HEK293T (cell line): Measurements from ENCODE around the gene DDX10.

Experiments used
- CTCF ChIA-PET: fragments of 350-600 bp; formaldehyde crosslinking; extraction: SDS; loops from one replicate; lab custom pipeline; 2021; ENCODE audit warnings: antibody characterized with exemption, inconsistent platforms; lab: Yijun Ruan, JAX
- POLR2A ChIA-PET: fragments of 350-600 bp; formaldehyde crosslinking; extraction: SDS; loops from one replicate; lab custom pipeline; 2020; ENCODE audit warnings: antibody characterized with exemption, inconsistent platforms; lab: Yijun Ruan, JAX
- DNase-seq: peaks from one replicate; pipeline ENCODE4 v3.0.0; 2012; ENCODE audit warnings: mixed read lengths; ENCODE audit errors: extremely low spot score
- ARNT ChIP-seq: fragments of 450-650 bp; IDR thresholded peaks from 2 replicates; pipeline ENCODE4 v1.6.1; 2017; ENCODE audit warnings: mild to moderate bottlenecking
- BHLHE40 ChIP-seq: fragments of 450-650 bp; IDR thresholded peaks from 2 replicates; pipeline ENCODE4 v1.6.1; 2016; ENCODE audit warnings: mild to moderate bottlenecking, moderate library complexity, borderline replicate concordance
- CTBP1 ChIP-seq: fragments of 450-650 bp; IDR thresholded peaks from 2 replicates; pipeline ENCODE4 v1.6.1; 2016; ENCODE audit warnings: borderline replicate concordance
- ELF4 ChIP-seq: fragments of 450-650 bp; IDR thresholded peaks from 2 replicates; pipeline ENCODE4 v1.6.1; 2017; ENCODE audit warnings: antibody characterized with exemption
- FOXA1 ChIP-seq: fragments of 450-650 bp; IDR thresholded peaks from 2 replicates; pipeline ENCODE4 v1.6.1; 2016; ENCODE audit warnings: mild to moderate bottlenecking
- FOXK2 ChIP-seq: fragments of 450-650 bp; IDR thresholded peaks from 2 replicates; pipeline ENCODE4 v1.6.1; 2016; ENCODE audit warnings: mild to moderate bottlenecking
- FOXM1 ChIP-seq: fragments of 450-650 bp; IDR thresholded peaks from 2 replicates; pipeline ENCODE4 v1.6.1; 2017; ENCODE audit warnings: mild to moderate bottlenecking, borderline replicate concordance
- HDGF ChIP-seq: fragments of 450-650 bp; IDR thresholded peaks from 2 replicates; pipeline ENCODE4 v1.6.1; 2017; ENCODE audit warnings: antibody characterized with exemption, borderline replicate concordance
- L3MBTL2 ChIP-seq: fragments of 450-650 bp; conservative IDR thresholded peaks from 2 replicates; pipeline ENCODE4 v1.6.1; 2016; ENCODE audit warnings: mild to moderate bottlenecking
- LEF1 ChIP-seq: fragments of 450-650 bp; IDR thresholded peaks from 2 replicates; pipeline ENCODE4 v1.6.1; 2017; ENCODE audit warnings: mild to moderate bottlenecking, borderline replicate concordance
- NFRKB ChIP-seq: fragments of 450-650 bp; IDR thresholded peaks from 2 replicates; pipeline ENCODE4 v1.6.1; 2016; ENCODE audit warnings: mild to moderate bottlenecking, moderate library complexity
- PKNOX1 ChIP-seq: fragments of 450-650 bp; IDR thresholded peaks from 2 replicates; pipeline ENCODE4 v1.6.1; 2016
- SP1 ChIP-seq: fragments of 450-650 bp; IDR thresholded peaks from 2 replicates; pipeline ENCODE4 v1.6.1; 2017
- SUZ12 ChIP-seq: fragments of 450-650 bp; IDR thresholded peaks from 2 replicates; pipeline ENCODE4 v1.6.1; 2016; ENCODE audit warnings: mild to moderate bottlenecking
- TARDBP ChIP-seq: fragments of 450-650 bp; IDR thresholded peaks from 2 replicates; pipeline ENCODE4 v1.6.1; 2016
- ZNF384 ChIP-seq: fragments of 450-650 bp; IDR thresholded peaks from 2 replicates; pipeline ENCODE4 v1.6.1; 2016

DDX10 gene

GRCh38 chr11:108624196-108624925, 40.5 kb upstream of the DDX10 start:
- CTCF ChIA-PET: no interaction called here
- DNase-seq: no peak
- POLR2A ChIA-PET: no interaction called here
- TF ChIP-seq HDGF (no peak), NFRKB (no peak), SUZ12 (no peak), BHLHE40 (no peak), SP1 (no peak), FOXA1 (no peak), FOXK2 (no peak), FOXM1 (no peak), L3MBTL2 (no peak), ELF4 (no peak), ARNT (no peak), LEF1 (no peak), ZNF384 (no peak), TARDBP (no peak), PKNOX1 (no peak), CTBP1 (no peak)

- CTCF ChIA-PET: no interaction called here
- POLR2A ChIA-PET: no interaction called here
- DNase-seq: no peak
- TF ChIP-seq PKNOX1 (no peak), ZNF384 (no peak), L3MBTL2 (no peak), ELF4 (no peak), FOXK2 (no peak), NFRKB (no peak), SUZ12 (no peak), FOXA1 (no peak), BHLHE40 (no peak), LEF1 (no peak)
Observed at GRCh38 chr11:108628326-108628725, 36.5 kb upstream of the DDX10 start.

GRCh38 chr11:108628812-108629211, 36.1 kb upstream of the DDX10 start:
- ChIA-PET POLR2A (no interaction called here), CTCF (no interaction called here)
- TF ChIP-seq ELF4 (no peak), NFRKB (no peak), HDGF (no peak), FOXA1 (no peak), ZNF384 (no peak), FOXK2 (no peak)
- DNase-seq: no peak

GRCh38 chr11:108629274-108629673, 35.6 kb upstream of the DDX10 start:
- DNase-seq: no peak
- POLR2A ChIA-PET: no interaction called here
- TF ChIP-seq ZNF384 (no peak), L3MBTL2 (no peak), NFRKB (no peak), SUZ12 (no peak), BHLHE40 (no peak), PKNOX1 (no peak), HDGF (no peak), LEF1 (no peak), ARNT (no peak), FOXM1 (no peak), SP1 (no peak), FOXK2 (no peak), TARDBP (no peak)
- CTCF ChIA-PET: no interaction called here

- ChIA-PET CTCF (no interaction called here), POLR2A (no interaction called here)
- no peak for DNase-seq
- TF ChIP-seq LEF1 (no peak), SUZ12 (no peak), FOXA1 (no peak), BHLHE40 (no peak)
Observed at GRCh38 chr11:108632041-108632704, 32.7 kb upstream of the DDX10 start.

- POLR2A ChIA-PET: no interaction called here
- no peak for TF ChIP-seq FOXK2
- no peak for TF ChIP-seq TARDBP
- no peak for TF ChIP-seq ARNT
- no peak for TF ChIP-seq SP1
- TF ChIP-seq HDGF: no peak
- no peak for TF ChIP-seq FOXM1
- no peak for TF ChIP-seq BHLHE40
- TF ChIP-seq L3MBTL2: no peak
- TF ChIP-seq LEF1: no peak
- TF ChIP-seq CTBP1: no peak
- no peak for TF ChIP-seq ZNF384
- no peak for TF ChIP-seq PKNOX1
- no peak for TF ChIP-seq FOXA1
- TF ChIP-seq NFRKB: no peak
- no peak for DNase-seq
- CTCF ChIA-PET: no interaction called here
Observed at GRCh38 chr11:108635106-108635505, 29.8 kb upstream of the DDX10 start.
